DND-41 (cell line): ENCODE measurements around the gene VIM.

ENCODE experiments used
- ATAC-seq: fragments of 200-7000 bp; cut with Tn5 transposase; 3 replicates; pipeline ENCODE4 v1.9.1; 2021; ENCODE audit warnings: low read depth; ENCODE audit not compliant: insufficient read depth
- DNase-seq: peaks from one replicate; pipeline ENCODE4 v3.0.0-alpha.2; 2020
- H2AFZ ChIP-seq: 2 replicates; pipeline ENCODE4 v1.6.0; 2012; ENCODE audit warnings: low read depth, low read length
- H3K27ac ChIP-seq: 2 replicates; pipeline ENCODE4 v1.5.1; 2012; ENCODE audit warnings: low read length, inconsistent platforms
- H3K27me3 ChIP-seq: fragments of 200-600 bp; sonication (generic); 2 replicates; pipeline ENCODE4 v1.6.0; 2012; ENCODE audit warnings: low read length, mild to moderate bottlenecking, inconsistent platforms; ENCODE audit not compliant: insufficient read depth, poor library complexity
- H3K36me3 ChIP-seq: 2 replicates; pipeline ENCODE4 v1.5.1; 2012; ENCODE audit warnings: low read length, inconsistent platforms; ENCODE audit not compliant: insufficient read depth
- H3K4me1 ChIP-seq: 2 replicates; pipeline ENCODE4 v1.5.1; 2012; ENCODE audit warnings: mild to moderate bottlenecking, low read length; ENCODE audit not compliant: insufficient read depth
- H3K4me2 ChIP-seq: 2 replicates; pipeline ENCODE4 v1.6.0; 2012; ENCODE audit warnings: mild to moderate bottlenecking, moderate library complexity, low read length, inconsistent platforms; ENCODE audit not compliant: insufficient read depth
- H3K4me3 ChIP-seq, 2 experiments: fragments of 200-600 bp in 1 of 2; shearing (Covaris generic) in 1 of 2; 2 replicates each; pipeline ENCODE4 v1.5.1; 2012 to 2016; ENCODE audit warnings: inconsistent platforms in 2 of 2, low read length in 2 of 2, mild to moderate bottlenecking in 2 of 2, low read depth in 1 of 2, moderate library complexity in 1 of 2
- H3K79me2 ChIP-seq: 2 replicates; pipeline ENCODE4 v1.6.0; 2012; ENCODE audit warnings: low read length, inconsistent platforms; ENCODE audit not compliant: insufficient read depth
- H3K9ac ChIP-seq: 2 replicates; pipeline ENCODE4 v1.6.0; 2012; ENCODE audit warnings: low read depth, mild to moderate bottlenecking, inconsistent platforms, low read length, moderate library complexity
- H3K9me3 ChIP-seq: 2 replicates; pipeline ENCODE4 v1.5.1; 2012; ENCODE audit warnings: low read length, moderate library complexity, mild to moderate bottlenecking, inconsistent platforms; ENCODE audit not compliant: insufficient read depth, severe bottlenecking
- H4K20me1 ChIP-seq: 2 replicates; pipeline ENCODE4 v1.6.0; 2012; ENCODE audit warnings: low read length; ENCODE audit not compliant: insufficient read depth
- EZH2 ChIP-seq: IDR thresholded peaks from 3 replicates; pipeline ENCODE4 v1.6.1; 2012; ENCODE audit warnings: borderline replicate concordance, low read depth, mild to moderate bottlenecking, moderate library complexity, low read length, inconsistent platforms; ENCODE audit not compliant: severe bottlenecking
- TF ChIP-seq, protein P1 (sequence below): IDR thresholded peaks from 2 replicates; pipeline ENCODE4 v1.5.1; 2012; ENCODE audit warnings: borderline replicate concordance, low read length, moderate library complexity, mild to moderate bottlenecking; ENCODE audit not compliant: poor library complexity, severe bottlenecking; ENCODE audit errors: extremely low read depth

The VIM gene

GRCh38 chr10:17238445-17239291, 10.6 kb downstream of the VIM start:
- peaks cover under 1% of the 10 kb centered on the region; the same call in 1 of the 2 replicates for H3K79me2 ChIP-seq
- H3K36me3 ChIP-seq, result peaks cover 44% of the 10 kb centered on the region
- H3K27ac ChIP-seq, result no peak overlapping the region
- no peak overlapping the region for H3K9ac ChIP-seq
- H3K4me2 ChIP-seq, result no peak overlapping the region
- no peaks in the 10 kb centered on the region for H3K27me3 ChIP-seq
- TF ChIP-seq EZH2, result no peak
- TF ChIP-seq, protein P1, sequence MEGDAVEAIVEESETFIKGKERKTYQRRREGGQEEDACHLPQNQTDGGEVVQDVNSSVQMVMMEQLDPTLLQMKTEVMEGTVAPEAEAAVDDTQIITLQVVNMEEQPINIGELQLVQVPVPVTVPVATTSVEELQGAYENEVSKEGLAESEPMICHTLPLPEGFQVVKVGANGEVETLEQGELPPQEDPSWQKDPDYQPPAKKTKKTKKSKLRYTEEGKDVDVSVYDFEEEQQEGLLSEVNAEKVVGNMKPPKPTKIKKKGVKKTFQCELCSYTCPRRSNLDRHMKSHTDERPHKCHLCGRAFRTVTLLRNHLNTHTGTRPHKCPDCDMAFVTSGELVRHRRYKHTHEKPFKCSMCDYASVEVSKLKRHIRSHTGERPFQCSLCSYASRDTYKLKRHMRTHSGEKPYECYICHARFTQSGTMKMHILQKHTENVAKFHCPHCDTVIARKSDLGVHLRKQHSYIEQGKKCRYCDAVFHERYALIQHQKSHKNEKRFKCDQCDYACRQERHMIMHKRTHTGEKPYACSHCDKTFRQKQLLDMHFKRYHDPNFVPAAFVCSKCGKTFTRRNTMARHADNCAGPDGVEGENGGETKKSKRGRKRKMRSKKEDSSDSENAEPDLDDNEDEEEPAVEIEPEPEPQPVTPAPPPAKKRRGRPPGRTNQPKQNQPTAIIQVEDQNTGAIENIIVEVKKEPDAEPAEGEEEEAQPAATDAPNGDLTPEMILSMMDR, result no peak
- ATAC-seq (peak; percentile 50), DNase-seq (peak; percentile 9)
- H3K4me3 ChIP-seq, result no peak overlapping the region
- H2AFZ ChIP-seq, result no peak overlapping the region
- H4K20me1 ChIP-seq, result peaks cover 20% of the 10 kb centered on the region
- H3K4me1 ChIP-seq, result no peaks in the 10 kb centered on the region
- no peaks in the 10 kb centered on the region for H3K9me3 ChIP-seq

DNA sequence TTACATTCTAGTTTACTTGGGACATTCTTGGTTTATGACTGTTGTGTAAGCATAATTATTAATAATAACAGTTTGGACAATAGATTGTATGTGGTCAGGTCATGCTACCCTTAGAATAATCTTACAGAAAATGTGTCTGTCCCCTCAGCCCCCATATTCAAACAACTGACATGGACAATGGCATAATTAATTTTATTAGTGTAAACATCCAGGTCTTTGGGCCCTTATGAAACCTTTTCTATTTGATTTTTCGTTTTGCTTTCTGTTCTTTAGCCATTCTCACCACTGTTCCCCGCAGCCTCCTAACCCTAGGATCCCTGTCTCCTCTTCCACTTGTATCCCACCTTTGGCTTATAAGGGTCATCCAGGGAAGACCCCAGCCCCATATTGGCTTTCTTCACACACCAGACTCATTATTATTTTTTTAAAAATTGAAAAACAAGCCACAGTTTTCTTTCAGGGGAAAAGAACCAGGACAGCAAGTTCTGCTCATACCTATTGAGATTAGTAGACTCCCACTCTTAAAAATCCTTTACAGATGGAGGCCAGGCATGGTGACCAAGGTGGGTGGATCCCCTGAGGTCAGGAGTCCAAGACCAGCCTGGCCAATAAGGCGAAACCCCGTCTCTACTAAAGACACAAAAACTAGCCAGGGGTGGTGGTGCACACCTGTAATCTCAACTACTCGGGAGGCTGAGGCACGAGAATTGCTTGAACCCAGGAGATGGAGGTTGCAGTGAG, 11.5 kb downstream of the VIM start:
- Histone ChIP-seq H3K79me2 (no peaks in the 10 kb centered on the region), H2AFZ (no peak overlapping the region), H3K9me3 (no peaks in the 10 kb centered on the region), H3K27me3 (no peaks in the 10 kb centered on the region), H3K9ac (no peak overlapping the region), H3K4me1 (no peaks in the 10 kb centered on the region), H3K27ac (no peak overlapping the region), H3K4me2 (no peak overlapping the region), H3K36me3 (peaks cover 36% of the 10 kb centered on the region), H3K4me3 (no peak overlapping the region), H4K20me1 (peaks cover 14% of the 10 kb centered on the region)
- ATAC-seq, result no peak
- DNase-seq, result no peak
- TF ChIP-seq, protein P1, result no peak

DNA sequence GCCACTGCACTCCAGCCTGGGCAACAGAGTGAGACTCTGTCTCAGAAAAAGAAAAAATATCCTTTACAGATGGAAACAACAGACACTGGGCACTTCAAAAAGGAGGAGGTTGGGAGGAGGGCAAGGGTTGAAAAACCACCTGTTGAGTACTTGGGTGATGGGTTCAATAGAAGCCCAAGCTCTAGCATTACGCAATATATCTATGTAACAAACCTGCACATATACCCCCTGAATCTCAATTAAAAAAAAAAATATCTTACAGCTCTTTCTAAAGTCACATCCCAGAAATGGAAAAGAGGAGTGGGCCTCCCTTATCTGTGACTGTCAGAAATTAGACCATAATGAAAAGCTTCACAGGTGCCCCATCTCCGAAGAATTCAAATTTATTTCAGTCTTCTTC, 12.1 kb downstream of the VIM start:
- H4K20me1 ChIP-seq, result peaks cover 8% of the 10 kb centered on the region
- peaks cover 30% of the 10 kb centered on the region for H3K36me3 ChIP-seq
- H3K27me3 ChIP-seq, result no peaks in the 10 kb centered on the region
- H3K4me1 ChIP-seq, result no peaks in the 10 kb centered on the region
- TF ChIP-seq, protein P1, result no peak
- no peak for TF ChIP-seq EZH2
- no peak overlapping the region for H3K4me2 ChIP-seq
- no peak for DNase-seq
- no peaks in the 10 kb centered on the region for H3K9me3 ChIP-seq
- no peaks in the 10 kb centered on the region for H3K79me2 ChIP-seq
- H3K4me3 ChIP-seq, result no peak overlapping the region
- ATAC-seq, result no peak
- no peak overlapping the region for H3K27ac ChIP-seq
- H3K9ac ChIP-seq, result no peak overlapping the region
- no peak overlapping the region for H2AFZ ChIP-seq
